Renal cortex interstitium (tissue), 11 donors: ENCODE data around the gene MAP2K2. TPM values are rescaled to one million over a fixed set of nuclear protein-coding genes. Genes with fewer than 3 reads are reported as not detected.
A peak's percentile ranks its signal among the peaks of the same experiment; 100 is the strongest.
"Not testable (repeated sequence)": the region's sequence is repeated elsewhere in the genome, so short reads cannot be mapped to it uniquely, and the experiment has no call there.

ENCODE experiments used
- DNase-seq, 11 donors: peaks; one replicate each; pipeline ENCODE4 v3.0.0-alpha.2; 2013; ENCODE audit warnings: low read depth in 9 of 11, low spot score in 4 of 11; ENCODE audit errors: extremely low read depth in 1 of 11
- polyA plus RNA-seq, 3 donors: library from polyadenylated mRNA; unstranded; fragments of 120-200 nt; gene quantifications; one replicate each; pipeline ENCODE4 v1.2.1, GENCODE V29; 2013; ENCODE audit not compliant: insufficient read length in 3 of 3

The MAP2K2 gene
- polyA plus RNA-seq, 3 donors = 85.6 to 125 (median 124) TPM

DNA sequence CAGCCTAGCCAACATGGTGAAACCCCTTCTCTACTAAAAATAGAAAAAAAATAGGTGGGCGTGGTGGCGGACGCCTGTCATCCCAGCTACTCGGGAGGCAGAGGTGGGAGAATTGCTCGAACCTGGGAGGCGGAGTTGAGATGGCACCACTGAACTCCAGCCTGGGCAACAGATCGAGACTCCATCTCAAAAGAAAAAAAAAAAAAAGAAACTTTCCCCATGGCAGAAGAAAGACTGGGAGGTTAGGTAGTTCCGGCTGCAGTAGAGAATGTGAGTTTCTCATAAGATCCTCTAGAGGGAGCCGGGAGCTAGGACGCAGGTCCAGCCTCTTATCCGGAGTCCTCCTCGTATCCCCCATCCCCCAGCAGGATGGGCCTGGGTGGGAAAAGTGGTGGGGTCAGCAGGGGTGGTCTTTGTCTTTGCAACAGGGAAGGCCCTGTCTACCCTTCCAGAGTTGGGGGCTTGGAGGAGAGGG, 16.4 kb upstream of the MAP2K2 start:
- peak in 2 of 11 donors; percentile 19 to 34 for DNase-seq

DNA sequence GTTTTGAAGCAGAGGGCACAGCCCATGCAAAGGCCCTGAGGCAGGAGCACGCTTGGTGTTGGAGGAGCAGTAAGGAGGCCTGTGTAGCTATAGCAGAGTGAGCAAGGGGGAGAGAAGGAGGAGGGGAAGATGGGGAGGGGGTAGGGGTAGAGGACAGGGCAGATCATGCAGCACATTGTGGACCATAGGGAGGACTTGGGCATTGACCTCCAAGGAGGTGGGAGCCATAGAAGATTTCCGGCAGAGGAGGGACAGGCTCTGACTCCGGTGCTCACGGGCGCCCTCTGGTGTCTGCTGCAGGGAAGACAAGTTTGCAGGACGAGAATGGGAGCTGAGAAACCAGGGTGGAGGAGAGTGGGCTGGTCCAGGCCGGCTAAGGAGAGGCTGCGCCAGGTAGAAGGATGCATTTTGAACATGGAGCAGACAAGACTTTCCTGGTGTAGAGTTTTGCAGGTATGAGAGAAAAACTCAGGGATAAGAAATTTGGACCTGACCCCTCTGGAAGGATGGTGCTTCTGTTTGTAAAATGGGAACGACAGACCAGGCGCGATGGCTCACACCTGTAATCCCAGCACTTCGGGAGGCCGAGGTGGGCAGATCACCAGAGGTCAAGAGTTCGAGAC, 15.8 kb upstream of the MAP2K2 start:
- DNase-seq = peak in 2 of 11 donors; percentile 26 to 32

DNA sequence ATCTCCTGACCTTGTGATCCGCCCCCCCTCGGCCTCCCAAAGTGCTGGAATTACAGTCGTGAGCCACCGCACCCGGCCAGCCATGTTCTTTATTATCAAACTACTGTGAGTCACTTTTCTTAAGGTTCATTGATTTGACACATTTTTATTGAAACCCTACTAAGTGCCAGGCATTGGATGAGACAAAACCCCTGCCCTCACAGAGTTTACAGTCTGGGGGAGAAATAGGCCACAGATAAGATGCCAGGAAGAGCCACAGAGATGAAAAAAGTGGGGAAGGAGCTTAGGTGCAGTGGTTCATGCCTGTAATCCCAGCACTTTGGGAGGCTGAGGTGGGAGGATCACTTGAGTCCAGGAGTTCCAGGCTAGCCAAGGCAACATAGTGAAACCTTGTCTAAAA, 14.5 kb upstream of the MAP2K2 start:
- DNase-seq = no peak

DNA sequence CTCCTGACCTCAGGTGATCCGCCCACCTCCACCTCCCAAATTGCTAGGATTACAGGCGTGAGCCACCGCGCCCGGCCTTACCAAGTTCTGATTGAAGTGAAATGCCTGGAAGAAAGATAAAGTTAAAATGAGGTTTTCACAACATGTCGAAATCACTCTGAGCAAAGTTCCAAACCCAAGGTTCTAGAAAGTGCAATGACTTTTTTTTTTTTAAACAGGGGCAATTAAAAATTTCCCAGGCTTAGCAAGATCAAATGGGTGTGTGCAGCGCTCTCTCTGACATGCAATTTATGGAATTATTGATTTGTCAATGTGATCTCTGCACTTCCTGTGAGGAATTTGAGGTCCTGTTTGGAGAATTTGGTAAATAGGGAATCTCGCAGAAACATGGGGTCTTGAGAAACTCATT, 12.8 kb upstream of the MAP2K2 start:
- no peak for DNase-seq

DNA sequence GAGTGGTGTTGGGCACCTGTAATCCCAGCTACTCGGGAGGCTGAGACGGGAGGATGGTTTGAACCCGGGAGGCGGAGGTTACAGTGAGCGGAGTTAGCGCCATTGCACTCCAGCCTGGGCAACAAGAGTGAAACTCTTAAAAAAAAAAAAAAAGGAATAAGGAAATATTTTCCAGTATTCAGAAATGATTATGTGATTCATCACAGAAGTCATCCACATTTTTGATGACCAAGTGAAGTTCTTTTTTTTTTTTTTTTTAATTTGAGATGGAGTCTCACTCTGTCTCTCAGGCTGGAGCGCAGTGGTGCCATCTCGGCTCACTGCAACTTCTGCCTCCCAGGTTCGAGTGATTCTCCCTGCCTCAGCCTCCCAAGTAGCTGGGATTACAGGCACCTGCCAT, 11.5 kb upstream of the MAP2K2 start:
- not testable (repeated sequence) for DNase-seq

DNA sequence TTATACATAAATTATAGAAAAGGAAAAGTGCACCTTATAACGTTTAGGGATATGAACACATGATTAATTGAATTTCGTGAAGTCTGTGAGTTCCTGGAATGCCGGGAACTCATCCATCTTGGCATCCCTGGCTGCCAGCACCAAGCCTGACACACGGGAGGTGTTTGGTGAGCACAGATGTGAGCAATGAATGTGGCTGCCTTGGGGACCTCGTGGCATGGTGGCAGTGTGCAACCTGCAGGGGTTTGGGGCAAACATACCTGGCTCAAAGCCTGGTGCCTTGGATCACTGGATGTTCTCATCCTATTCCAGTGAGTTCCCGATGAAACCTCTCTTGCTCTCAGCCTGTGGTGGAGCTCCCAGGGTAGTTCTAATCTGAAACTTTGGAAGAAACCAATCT, 10.4 kb upstream of the MAP2K2 start:
- no peak for DNase-seq

DNA sequence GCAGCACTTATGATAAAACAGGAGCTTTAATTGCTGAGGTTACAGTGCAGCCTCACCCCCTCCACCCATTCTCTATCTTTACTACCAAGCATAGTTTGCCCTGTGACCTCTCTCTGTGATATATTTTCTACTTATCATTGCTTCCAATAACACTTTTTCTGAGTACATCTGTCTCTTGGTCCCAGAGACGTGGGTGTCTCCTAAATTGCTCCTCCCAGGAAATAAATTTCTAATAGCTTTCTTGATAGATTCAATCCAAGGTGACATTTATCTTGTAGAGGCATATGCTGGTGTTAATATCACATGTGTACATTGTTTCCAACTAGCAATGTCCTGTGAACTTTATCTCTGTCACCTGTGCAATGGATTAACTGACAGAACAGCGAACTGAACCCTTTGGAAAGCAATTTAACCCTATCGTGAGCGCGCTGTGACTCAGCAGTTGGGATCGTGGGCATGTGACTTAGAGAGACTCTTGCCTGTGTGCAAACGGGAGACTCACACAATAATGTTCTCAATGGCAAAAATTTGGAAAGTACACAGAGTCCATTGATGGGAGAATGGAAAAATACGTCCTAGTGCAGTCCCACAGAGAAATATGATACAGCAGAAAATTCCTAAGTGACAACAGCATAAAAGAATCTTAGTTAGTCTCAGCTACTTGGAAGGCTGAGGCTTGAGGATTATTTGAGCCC, 7.0 kb upstream of the MAP2K2 start:
- no peak for DNase-seq

DNA sequence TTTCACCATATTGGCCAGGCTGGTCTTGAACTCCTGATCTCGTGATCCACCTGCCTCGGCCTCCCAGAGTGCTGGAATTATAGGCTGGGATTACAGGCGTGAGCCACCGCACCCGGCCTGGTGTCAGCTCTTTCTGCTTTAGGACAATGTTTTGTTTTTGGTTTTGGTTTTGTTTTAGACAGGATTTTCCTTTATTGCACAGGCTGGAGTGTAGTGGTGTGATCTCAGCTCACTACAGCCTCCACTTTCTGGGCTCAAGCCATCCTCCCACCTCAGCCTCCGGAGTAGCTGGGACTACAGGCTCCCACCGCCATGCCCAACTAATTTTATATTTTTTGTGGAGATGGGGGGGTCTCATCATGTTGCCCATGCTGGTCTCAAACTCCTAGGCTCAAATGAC, 5.1 kb upstream of the MAP2K2 start:
- not testable (repeated sequence) for DNase-seq

DNA sequence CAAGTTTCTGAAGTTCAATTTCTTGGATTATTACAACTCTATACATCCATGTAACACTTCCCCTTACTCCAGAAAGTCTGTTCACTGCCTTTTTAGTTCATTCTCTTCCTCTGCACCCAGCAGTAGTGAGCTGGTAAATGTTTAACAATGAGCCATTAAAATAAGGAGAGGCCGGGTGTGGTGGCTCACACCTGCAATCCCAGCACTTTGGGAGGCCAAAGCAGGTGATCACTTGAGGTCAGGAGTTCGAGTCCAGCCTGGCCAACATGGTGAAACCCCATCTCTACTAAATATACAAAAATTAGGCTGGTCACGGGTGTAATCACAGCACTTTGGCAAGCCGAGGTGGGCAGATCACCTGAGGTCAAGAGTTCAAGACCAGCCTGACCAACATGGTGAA, 3.4 kb upstream of the MAP2K2 start:
- DNase-seq = not testable (repeated sequence)

DNA sequence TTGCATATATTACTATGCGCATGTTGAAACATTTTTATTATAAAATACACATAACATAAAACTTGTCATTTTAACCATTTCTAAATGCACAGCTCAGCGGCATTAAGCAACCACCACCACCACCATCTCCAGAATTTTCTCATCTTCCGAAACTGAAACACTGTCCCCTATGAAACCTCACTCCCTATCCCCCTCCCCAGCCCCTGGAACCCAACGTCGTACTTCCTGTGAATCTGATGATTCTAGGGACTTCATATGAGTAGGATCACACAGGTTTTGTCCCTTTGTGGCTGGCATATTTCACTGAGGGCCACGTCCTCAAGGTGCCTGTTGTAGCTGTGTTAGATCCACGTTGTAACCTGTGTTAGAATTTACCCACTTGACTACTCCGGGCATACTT, 716 bp upstream of the MAP2K2 start:
- DNase-seq = no peak

DNA sequence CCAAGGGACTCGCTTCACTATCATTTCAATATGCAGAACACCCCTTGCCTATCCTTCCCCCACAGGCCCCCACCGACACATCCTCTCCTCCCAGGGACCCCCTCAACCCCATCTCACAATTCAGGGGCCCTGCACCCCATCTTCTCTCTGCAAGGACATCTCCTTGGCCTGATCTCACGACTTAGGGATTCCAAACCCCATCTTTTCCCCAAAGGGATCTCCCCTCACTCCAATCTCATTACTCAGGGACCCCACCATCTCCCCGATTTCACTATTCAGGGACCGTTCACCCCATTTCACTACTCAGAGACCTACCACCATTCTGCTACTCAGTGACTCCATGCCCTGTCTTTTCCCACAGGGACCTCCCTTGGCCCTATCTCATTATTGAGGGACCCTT, 1.4 kb downstream of the MAP2K2 start:
- DNase-seq = no peak

DNA sequence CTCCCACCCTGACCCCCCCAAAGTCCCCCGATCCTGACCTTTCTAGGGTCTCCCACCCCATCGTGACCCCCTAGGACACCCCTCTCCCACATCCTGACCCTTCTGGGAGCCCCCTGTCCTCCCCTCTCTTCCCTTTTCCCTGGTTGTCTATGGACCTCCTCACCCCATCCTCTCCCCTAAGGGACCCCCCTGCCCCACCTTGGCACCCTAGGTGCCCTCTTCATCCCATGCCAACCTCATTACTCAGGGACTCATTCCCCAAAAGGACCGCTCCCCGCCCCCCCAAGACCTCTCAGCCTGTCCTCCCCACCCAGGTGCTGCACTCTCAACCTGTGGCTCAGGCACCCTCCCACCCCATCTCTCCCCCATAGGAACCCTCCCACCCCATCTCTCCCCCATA, 2.1 kb downstream of the MAP2K2 start:
- DNase-seq = no peak

DNA sequence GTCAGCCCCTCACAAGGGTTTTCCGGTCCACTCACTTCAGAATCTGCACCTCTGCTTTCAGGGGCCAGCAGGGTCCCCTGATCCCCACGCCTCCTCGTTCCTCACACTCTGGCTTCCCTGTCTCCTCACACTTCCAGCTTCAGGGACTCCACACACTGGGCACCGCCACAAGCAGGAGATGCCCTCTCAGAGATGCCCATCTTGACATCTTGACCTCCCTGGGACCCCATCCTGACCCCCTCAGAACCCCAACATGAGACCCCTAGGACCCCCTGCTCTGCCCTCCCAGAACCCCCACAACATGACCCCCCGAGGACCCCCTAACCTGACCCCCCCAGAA, 2.7 kb downstream of the MAP2K2 start:
- no peak for DNase-seq

DNA sequence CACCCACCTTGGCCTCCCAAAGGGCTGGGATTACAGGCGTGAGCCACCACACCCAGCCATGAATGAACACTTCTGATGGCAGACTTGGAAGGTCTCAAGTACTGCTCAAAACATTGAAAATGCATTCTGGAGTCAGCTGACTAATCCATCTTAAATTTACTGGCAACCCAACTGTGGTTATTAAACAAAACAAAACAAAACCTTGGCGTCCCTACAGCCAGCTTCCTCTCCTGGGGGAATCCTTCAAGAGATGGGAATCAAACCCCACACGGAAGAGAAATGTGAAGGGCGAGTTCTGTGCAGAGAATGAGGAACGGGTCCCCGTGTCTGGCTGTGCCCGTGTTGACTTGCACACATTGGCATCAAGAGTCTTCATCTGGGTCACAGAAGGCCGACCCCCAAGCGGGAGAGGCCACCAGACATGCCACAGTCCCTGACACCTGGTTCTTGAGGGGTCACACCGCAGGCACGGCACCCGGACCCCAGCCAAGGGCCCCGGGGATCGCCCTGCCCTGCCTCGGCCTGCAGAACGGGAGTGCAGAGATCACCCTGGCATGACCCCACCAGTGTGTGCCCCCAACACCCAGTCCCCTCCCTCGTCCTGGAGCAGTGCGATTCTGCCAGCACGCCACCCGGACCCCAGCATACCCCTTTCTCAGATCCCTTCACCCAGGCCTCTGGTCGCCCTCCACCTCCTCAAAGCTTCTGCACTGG, 3.2 kb downstream of the MAP2K2 start:
- no peak for DNase-seq

DNA sequence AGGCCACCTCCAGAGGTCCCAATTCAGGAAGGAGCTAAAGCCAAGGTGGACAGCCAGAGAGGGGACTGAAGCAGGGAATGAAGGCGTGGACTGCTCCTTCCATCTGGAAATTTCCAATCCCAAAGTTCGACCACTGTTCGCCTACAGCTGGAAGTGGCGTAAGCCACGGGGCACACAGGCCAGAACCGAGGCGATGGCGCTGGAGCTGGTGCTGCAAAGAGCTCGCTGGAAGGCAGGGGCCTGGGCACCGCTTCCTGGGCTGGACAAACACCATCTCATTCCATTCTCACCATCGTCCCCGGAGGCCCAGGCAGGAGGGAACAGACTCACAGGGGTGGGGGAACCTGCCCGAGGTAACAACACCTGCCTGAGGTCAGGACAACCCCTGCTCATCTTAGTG, 4.2 kb downstream of the MAP2K2 start:
- DNase-seq = no peak

DNA sequence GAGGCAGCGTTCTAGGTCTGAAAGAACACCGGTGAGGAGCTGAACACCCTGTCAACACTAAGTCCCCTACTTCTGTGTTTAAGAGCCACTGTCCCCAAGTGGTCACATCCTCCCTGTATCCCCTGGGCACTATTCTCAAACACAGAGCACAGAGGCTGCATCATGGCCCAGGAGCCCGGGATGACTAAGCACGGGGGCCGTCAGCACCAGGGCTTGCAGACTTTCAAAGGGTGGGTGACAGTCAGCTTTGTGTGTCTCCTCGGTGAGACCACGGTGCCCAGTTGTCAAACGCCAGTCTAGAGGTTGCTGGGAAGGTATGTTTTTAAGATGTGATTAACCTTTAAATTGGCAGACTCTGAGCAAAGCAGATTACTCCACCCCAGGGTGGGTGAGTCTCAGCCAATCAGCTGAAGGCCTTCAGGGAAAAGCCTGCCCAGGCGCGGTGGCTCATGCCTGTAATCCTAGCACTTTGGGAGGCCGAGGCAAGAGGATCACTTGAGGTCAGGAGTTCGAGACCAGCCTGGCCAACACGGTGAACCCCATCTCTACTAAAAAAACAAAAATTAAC, 8.0 kb downstream of the MAP2K2 start:
- no peak for DNase-seq

DNA sequence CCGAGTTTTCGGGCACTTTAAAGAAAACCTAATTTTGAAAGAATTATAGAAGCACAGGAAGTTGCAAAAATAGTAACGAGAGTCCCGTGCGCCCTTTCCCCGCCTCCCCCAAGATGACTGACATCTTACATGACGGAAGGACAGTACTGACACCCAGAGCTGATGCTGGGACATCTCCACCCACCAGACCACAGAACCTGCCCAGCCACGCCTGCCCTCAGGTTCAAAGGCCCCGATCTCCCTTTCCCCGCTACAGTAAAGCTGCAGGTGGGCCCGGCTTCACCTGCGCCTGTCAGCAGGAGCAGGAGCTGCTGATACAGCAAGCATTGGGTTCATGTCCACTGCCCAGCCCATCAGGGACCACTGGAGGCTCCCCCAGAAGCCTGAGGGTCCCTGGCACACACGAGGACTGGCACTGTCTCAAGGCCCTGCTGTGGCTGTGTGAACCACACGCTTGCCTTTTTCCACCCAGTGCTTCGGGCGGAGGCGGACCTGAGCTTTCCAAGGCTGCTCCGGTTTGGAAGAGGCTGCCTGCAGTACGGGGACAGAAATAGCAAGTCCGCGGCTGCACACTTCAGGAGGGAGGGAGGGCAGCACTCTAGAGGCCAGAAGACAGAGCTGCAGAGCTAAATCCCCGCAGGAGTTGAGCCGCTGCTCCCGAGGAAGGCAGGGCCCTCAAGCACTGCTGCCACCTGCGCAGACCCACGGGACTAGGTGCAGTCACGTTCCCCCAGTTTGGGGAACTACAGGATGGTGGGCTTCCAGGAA, 8.7 kb downstream of the MAP2K2 start:
- no peak for DNase-seq

DNA sequence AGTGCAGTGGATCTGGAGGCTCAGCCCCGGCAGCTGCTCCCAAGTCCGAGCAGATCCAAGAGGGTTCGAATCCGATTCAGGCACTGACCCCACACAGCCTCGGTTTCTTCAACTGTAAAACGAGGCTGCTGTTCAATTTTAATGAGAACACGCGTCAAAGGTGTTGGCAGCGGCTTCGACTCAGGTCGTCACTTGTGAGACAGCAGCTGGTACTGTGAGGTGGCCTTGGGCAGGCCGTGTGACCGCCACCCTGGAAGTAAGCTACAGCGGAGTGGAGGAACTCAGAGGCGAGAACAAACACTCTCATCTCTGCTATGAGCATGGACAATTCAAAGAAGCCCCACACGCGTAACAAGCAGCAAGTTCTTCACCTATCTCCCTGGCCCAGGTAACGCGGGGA, 9.7 kb downstream of the MAP2K2 start:
- no peak for DNase-seq

DNA sequence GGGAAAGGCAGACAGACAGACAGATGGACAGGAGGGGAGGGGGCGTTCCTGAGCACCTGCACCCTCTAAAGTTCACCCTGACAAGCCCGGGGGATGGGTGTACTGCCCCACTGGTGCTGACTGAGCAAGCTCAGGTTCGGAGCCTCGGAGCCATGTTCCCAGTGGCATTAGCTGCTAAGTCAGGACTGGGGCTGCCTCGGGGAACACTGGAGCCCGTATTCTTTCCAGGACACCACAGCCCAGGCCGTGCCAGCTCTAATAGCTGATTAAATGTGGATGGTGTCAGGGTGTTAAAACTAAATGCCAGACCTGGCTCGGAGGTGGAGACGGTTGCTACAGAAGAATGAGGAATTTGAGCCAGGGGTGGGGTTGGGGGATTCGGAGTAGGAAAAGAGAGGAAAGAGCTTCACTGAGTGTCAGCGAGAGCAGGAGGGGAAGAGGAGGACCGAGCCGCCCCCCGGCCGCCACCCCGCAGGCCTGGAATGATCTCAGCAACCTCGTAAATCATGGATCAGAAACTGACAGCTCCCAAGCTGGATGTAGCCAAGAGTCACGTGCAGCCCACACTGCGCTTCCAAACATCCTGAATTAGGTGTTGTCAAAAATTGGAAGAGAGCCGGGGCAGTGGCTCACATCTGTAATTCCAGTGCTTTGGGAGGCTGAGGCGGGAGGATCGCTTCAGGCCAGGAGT, 10.4 kb downstream of the MAP2K2 start:
- no peak for DNase-seq
